ENCODE measurements around the gene RTN3.

RTN3 gene

DNA sequence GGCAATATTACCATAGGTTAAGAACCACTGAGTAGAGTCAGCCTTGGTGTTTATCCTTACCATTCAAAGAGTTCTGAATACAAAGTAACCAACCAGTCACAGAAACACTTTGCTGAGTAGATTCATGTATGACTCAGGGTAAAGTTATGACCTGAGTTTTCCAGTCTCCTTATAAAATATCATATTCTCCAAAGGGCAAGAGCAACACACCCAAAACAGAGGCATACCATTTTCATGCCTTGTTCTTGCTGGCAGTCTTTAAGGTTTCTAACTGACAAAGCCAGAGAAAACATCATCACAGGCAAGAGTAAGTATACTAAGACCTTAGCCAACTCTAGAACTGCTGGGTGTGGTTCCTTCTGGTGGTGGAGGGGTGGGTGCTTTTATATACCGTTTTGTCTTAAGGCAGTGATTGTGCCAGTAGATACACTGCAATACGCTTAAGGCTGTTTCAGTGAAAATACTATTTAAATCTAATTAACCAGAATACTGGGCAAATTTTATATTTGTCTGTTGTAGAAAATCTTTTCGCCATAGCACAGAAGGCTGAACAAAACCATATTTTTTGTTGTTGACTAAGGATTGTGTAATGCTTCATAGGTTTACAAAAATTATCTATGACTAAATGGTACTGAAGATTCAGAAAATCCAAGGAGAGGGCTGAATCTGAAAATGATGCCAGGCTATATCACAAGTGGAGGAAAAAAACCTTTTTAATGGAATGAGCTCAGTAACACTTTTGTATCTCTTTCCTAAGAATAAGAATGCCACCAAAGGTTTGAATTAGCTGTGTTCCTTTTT, 13.1 kb upstream of the RTN3 start:
- intact Hi-C loops (cut with DNase I; ENCODE audit: low total_unique reads): no loop called here
- H3K27me3 ChIP-seq: no peaks in the 10 kb centered on the region
- peak overlapping the region in 1 of 2 donors; percentile 2 for H3K4me3 ChIP-seq
- no peak for TF ChIP-seq CTCF (IDR thresholded peaks at IDR 0.05)
- no peaks in the 10 kb centered on the region for H3K9me3 ChIP-seq
- H3K36me3 ChIP-seq: no peaks in the 10 kb centered on the region
- H3K27ac ChIP-seq: peak overlapping the region; percentile 99 to 100
- peaks cover 10 to 78% (median 57%) of the 10 kb centered on the region in 4 donors for H3K4me1 ChIP-seq
- DNase-seq: no peak

DNA sequence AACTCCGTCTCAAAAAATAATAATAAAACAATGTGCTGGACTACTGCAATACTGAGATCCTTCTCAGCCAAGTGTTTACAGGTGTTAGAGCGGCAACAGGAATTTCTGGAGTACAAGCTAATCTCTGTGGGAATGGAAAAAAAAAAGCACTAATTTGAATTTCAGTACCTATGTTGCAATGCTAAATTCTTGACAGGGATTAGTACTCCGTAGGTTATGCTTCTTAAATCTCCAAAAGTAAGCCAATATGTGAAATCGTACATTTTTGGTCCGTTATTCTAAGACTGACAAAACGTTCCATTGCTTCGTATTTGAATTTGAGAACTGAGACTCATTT, 11.2 kb upstream of the RTN3 start:
- H3K27me3 ChIP-seq: no peaks in the 10 kb centered on the region
- intact Hi-C loops (cut with DNase I; ENCODE audit: low total_unique reads): no loop called here
- no peaks in the 10 kb centered on the region for H3K36me3 ChIP-seq
- TF ChIP-seq CTCF (IDR thresholded peaks at IDR 0.05): no peak
- H3K4me3 ChIP-seq: peak overlapping the region; percentile 86 to 99
- no peak for DNase-seq
- H3K27ac ChIP-seq: peak overlapping the region; percentile 99 to 100
- H3K9me3 ChIP-seq: no peaks in the 10 kb centered on the region
- H3K4me1 ChIP-seq: peaks cover 10 to 59% (median 44%) of the 10 kb centered on the region in 4 donors

GRCh38 chr11:63670433-63671321, 10.6 kb upstream of the RTN3 start:
- Histone ChIP-seq H3K4me3 (peak overlapping the region; percentile 86 to 99), H3K27me3 (no peaks in the 10 kb centered on the region), H3K27ac (peak overlapping the region; percentile 99 to 100), H3K4me1 (peaks cover 10 to 53% (median 41%) of the 10 kb centered on the region in 4 donors), H3K36me3 (no peaks in the 10 kb centered on the region), H3K9me3 (no peaks in the 10 kb centered on the region)
- peak; percentile 57 to 81 for DNase-seq
- TF ChIP-seq CTCF (IDR thresholded peaks at IDR 0.05): peak in 1 of 2 experiments; percentile 35
- intact Hi-C loops (cut with DNase I; ENCODE audit: low total_unique reads): no loop called here

GRCh38 chr11:63671322-63672155, 9.8 kb upstream of the RTN3 start, which contains the start of gene ATL3:
Gene ATL3 (minus strand): TSS chr11:63671376. CDS start chr11:63671335, 41 bp downstream.
- no peak for TF ChIP-seq CTCF (IDR thresholded peaks at IDR 0.05)
- Histone ChIP-seq H3K9me3 (no peaks in the 10 kb centered on the region), H3K36me3 (no peaks in the 10 kb centered on the region), H3K27ac (peak within 1 kb of the TSS; percentile 99 to 100), H3K4me1 (peaks cover 7 to 44% (median 32%) of the 10 kb centered on the region in 4 donors), H3K4me3 (peak within 1 kb of the TSS; percentile 86 to 99), H3K27me3 (no peaks in the 10 kb centered on the region)
- peak; percentile 99 for DNase-seq
- intact Hi-C loops (cut with DNase I; ENCODE audit: low total_unique reads): no loop called here

DNA sequence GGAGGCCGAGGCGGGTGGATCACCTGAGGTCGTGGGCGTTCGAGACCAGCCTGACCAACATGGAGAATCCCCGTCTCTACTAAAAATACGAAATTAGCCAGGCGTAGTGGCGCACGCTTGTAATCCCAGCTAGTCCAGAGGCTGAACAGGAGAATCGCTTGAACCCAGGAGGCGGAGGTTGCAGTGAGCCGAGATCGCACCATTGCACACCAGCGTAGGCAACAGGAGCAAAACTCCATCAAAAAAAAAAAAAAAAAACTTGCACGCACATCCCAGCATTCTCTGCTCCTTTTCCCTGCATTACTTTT, 9.2 kb upstream of the RTN3 start:
- Histone ChIP-seq H3K4me3 (no peak overlapping the region), H3K4me1 (peaks cover 1 to 39% (median 27%) of the 10 kb centered on the region in 4 donors), H3K9me3 (no peaks in the 10 kb centered on the region), H3K36me3 (no peaks in the 10 kb centered on the region), H3K27me3 (no peaks in the 10 kb centered on the region), H3K27ac (peak overlapping the region; percentile 99 to 100)
- intact Hi-C loops (cut with DNase I; ENCODE audit: low total_unique reads): no loop called here
- DNase-seq: no peak
- TF ChIP-seq CTCF (IDR thresholded peaks at IDR 0.05): no peak
